Upper lobe of right lung (tissue), 1 donor: ENCODE data around the gene HOXA10. TPM values are rescaled to one million over a fixed set of nuclear protein-coding genes. Genes with fewer than 3 reads are reported as not detected.

ENCODE experiments used
- ATAC-seq: fragments of 200-7000 bp; cut with Tn5 transposase; one replicate; pipeline ENCODE4 v1.9.1; 2020; ENCODE audit warnings: mild to moderate bottlenecking, moderate library complexity
- DNase-seq: peaks from one replicate; pipeline ENCODE4 v3.0.0-alpha.2; 2020
- H3K27ac ChIP-seq: fragments of 200-600 bp; one replicate; pipeline ENCODE4 v1.8.0; 2022
- H3K27me3 ChIP-seq: fragments of 200-600 bp; one replicate; pipeline ENCODE4 v1.8.0; 2022; ENCODE audit warnings: mild to moderate bottlenecking
- H3K36me3 ChIP-seq: fragments of 200-600 bp; one replicate; pipeline ENCODE4 v1.8.0; 2022
- H3K4me1 ChIP-seq: fragments of 200-600 bp; one replicate; pipeline ENCODE4 v1.8.0; 2022
- H3K4me3 ChIP-seq: fragments of 200-600 bp; one replicate; pipeline ENCODE4 v1.8.0; 2022; ENCODE audit warnings: mild to moderate bottlenecking
- H3K9me3 ChIP-seq: fragments of 200-600 bp; one replicate; pipeline ENCODE4 v1.8.0; 2022
- intact Hi-C: fragments of 100-400 bp; cut with DNase I; formaldehyde crosslinking; loops from one replicate; pipeline ENCODE4 v1.11.0; 2022
- total RNA-seq: library from RNA; stranded (reverse); fragmentation: NEBNext Ultra II Directional; extraction: Animal tissue kit (Norgen Biotek cat#: 25700); gene quantifications from one replicate; pipeline ENCODE4 v1.2.1, GENCODE V29; 2021
- TF ChIP-seq, protein P1 (sequence below): fragments of 200-600 bp; IDR thresholded peaks from one replicate; pipeline ENCODE4 v1.8.0; 2022; ENCODE audit warnings: antibody characterized with exemption
- donor health status: DM: no; HTN: yes; CAD: no; lungs with severe emphysema.

The HOXA10 gene
- total RNA-seq, 1 donor from 2014 or later = 0.38 TPM

DNA sequence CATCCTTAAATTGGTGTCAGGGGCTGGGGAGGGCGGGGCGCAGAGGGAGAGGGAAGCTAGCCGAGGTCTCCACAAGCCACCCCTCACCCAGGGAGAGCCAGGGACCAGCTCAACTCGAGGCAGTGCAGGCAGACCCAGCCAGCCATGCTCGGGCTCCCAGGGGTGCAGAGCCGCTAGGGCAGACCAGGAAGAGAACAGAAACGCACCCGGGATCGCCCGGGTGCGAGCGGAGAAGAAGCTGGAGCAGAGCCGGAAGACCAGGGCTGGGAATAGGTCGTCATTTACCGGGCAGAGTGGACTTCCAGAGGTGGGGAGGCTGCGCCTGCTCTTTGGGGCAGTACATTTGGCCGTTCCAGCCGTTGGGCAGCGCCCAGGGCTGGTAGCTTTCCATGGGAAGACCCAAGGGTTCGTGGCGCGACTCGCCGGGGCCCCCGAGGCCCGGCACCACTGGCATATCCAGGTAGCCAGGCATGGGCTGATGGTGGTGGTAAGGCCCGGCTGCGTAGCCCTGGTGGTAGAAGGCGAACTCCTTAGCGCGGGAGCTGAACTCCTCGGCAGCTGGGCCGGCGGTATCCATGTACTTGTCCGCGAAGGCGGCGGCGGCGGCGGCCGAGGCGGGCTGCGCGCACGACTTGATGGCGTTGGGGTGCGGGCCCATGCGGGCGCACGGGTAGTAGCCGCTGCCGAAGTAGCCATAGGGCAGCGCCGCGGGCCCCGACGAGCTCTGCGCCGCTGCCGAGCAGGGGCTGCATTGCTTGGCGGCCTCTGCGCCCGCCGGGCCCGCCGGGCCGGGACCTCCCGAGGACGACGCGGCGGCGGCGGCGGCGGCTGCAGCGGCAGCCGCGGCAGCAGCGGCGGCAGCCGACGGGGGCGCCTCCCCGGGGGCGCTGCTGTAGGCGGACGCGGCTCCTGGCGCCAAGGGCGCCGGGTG, 25.0 kb upstream of the HOXA10 start:
- no peak overlapping the region for H3K4me3 ChIP-seq
- no peaks in the 10 kb centered on the region for H3K36me3 ChIP-seq
- peaks cover 14% of the 10 kb centered on the region for H3K4me1 ChIP-seq
- H3K9me3 ChIP-seq = no peaks in the 10 kb centered on the region
- peaks cover 96% of the 10 kb centered on the region for H3K27me3 ChIP-seq
- H3K27ac ChIP-seq = no peak overlapping the region
- intact Hi-C loops = no loop called here
- ATAC-seq (no peak), DNase-seq (peak; percentile 62)
- TF ChIP-seq, protein P1, sequence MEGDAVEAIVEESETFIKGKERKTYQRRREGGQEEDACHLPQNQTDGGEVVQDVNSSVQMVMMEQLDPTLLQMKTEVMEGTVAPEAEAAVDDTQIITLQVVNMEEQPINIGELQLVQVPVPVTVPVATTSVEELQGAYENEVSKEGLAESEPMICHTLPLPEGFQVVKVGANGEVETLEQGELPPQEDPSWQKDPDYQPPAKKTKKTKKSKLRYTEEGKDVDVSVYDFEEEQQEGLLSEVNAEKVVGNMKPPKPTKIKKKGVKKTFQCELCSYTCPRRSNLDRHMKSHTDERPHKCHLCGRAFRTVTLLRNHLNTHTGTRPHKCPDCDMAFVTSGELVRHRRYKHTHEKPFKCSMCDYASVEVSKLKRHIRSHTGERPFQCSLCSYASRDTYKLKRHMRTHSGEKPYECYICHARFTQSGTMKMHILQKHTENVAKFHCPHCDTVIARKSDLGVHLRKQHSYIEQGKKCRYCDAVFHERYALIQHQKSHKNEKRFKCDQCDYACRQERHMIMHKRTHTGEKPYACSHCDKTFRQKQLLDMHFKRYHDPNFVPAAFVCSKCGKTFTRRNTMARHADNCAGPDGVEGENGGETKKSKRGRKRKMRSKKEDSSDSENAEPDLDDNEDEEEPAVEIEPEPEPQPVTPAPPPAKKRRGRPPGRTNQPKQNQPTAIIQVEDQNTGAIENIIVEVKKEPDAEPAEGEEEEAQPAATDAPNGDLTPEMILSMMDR = no peak

DNA sequence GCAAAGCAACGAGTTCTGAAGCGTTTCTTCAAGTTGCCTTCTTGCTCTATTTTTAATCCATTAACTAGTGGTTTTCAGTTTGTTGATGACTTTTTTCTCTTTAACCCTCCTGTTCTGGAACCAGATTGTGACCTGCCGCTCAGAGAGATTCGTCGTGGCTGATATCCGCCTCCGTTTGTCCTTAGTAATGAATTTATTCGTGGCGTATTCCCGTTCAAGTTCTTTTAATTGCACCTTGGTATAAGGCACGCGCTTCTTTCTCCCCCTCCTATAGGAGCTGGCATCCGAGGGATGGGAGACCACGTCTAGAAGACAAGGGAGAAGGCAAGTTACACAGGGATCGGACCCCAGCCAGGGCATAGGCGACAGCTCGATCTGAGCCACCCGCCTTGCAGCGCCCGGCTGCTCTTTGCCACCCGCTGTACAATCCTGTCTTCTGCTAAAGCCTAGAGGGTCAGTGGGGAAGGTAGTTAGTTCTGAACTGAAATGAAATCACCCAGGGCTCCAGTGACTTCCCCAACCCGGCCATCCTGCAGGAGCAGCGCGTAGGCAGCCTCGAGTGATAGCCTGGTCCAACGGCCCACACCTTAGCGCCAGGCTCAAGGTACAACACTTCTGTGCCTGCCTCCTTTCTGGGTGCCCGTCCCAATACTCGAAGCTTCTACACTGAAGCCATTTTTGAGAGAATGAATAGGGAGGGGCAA, 24.2 kb upstream of the HOXA10 start:
- DNase-seq (peak; percentile 57), ATAC-seq (no peak)
- Histone ChIP-seq H3K4me1 (peaks cover 15% of the 10 kb centered on the region), H3K27ac (no peak overlapping the region), H3K27me3 (peaks cover 96% of the 10 kb centered on the region), H3K9me3 (no peaks in the 10 kb centered on the region), H3K4me3 (no peak overlapping the region), H3K36me3 (no peaks in the 10 kb centered on the region)
- intact Hi-C loops = no loop called here
- TF ChIP-seq, protein P1 = no peak

DNA sequence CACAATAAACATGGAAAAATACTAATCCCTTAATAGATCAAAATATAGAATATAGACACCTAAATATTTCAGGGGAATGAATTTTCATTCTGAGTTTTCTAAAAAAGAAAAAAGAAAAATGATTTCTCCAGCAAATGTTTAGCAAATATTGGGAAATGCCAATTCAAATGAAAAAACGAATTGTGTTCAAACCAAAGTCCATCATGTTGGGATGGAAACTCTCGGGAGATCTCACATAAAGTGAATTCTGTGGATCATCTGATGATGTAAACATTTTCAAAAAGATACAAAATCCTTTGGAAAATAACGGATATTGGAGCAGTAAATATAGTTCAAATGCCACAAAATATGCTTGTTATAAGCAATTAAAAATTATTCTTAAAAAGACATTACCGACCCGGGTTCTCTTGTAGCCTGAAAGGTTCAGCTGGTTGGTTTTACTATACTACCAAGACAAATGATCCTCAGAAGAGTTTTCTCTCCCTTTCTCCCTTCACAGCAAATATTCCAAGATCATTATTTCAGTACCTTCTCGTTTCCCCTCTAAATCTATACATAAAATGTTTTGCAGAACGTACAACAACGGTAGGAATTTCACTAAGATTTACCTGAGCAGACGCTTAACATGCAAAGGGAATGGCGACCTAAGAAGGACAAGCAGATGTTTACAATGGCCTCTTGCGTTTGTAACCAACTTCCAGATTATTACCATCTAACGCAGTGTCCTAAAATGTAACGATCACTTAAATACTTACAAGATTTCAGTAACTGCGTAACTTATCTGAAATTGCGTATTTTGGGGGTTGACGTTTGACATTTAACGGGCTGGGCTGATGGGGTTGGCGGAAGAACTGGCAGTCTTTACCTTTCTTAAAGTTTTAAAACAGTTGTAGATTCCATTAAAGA, 23.3 kb upstream of the HOXA10 start:
- no peaks in the 10 kb centered on the region for H3K9me3 ChIP-seq
- peaks cover 96% of the 10 kb centered on the region for H3K27me3 ChIP-seq
- peaks cover 22% of the 10 kb centered on the region for H3K4me1 ChIP-seq
- intact Hi-C loops = no loop called here
- H3K4me3 ChIP-seq = no peak overlapping the region
- no peak for ATAC-seq
- no peak overlapping the region for H3K27ac ChIP-seq
- no peaks in the 10 kb centered on the region for H3K36me3 ChIP-seq
- no peak for DNase-seq
- TF ChIP-seq, protein P1 = no peak

DNA sequence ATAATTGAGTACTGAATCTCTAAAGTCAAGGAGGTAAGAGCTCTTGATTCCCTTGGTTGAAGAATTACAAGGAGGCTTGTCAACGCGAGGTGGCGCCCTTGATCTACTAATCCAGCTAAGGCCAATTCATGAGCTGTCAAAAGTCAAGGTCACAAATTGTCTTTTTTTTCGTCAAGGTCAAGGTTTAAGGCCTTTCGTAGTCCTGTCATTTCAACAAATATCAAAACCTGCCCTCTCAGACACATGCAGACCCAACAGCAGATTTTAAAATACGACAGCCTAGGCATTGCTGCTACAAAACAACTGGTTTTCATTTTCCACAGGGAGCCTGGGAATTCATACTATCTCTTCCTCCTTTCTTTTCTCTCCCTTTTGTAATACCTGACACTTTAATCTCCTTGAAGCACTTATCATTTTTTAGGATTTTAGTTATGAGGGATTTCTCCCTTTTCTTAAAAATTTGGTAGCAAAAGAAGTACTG, 22.2 kb upstream of the HOXA10 start:
- DNase-seq = peak; percentile 87
- TF ChIP-seq, protein P1 = peak; percentile 83

More for the DNA sequence above, 22.2 kb upstream of the HOXA10 start:
- intact Hi-C loops = no loop called here
- H3K4me1 ChIP-seq = peaks cover 23% of the 10 kb centered on the region
- H3K9me3 ChIP-seq = no peaks in the 10 kb centered on the region
- H3K36me3 ChIP-seq = no peaks in the 10 kb centered on the region
- no peak overlapping the region for H3K4me3 ChIP-seq
- peak; percentile 54 for ATAC-seq
- peaks cover 96% of the 10 kb centered on the region for H3K27me3 ChIP-seq
- H3K27ac ChIP-seq = no peak overlapping the region
